Fibroblast of upper back skin (primary cell): ENCODE data around the gene NCK2.

ENCODE experiments used
- DNase-seq: peaks from one replicate; pipeline ENCODE4 v3.0.0-alpha.2; 2013

NCK2 gene

GRCh38 chr2:105736145-105736544 lies 8.6 kb upstream of the NCK2 start:
- no peak for DNase-seq

GRCh38 chr2:105737980-105738657 lies 6.6 kb upstream of the NCK2 start:
- DNase-seq = no peak

DNA sequence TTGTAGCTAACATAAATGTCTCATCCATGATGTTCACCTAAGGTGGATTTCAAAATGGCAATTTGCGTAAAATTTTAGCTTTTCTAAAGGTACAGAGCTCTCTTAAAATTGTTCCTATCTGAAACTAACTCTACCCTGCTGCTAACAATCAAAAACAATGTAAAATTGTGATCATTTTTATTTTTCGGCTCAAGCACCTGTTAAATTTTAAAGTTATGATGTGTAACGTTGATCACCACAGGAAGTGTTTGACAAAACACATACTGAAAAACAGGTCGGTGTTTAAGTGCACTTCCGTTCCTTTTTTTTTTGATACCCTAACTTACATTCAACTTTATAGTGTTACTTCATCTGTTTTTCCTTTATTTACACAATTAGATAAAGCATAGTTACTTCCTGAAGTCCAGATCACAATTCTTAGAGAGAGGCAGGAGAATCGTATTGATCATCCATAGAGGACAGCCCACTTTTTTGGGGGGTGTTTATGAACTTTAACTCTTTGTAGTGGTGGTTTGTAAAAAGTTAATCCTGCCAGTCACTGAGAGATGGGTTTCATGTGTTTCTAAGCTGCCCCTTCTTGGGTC lies 6.0 kb upstream of the NCK2 start:
- DNase-seq = no peak

DNA sequence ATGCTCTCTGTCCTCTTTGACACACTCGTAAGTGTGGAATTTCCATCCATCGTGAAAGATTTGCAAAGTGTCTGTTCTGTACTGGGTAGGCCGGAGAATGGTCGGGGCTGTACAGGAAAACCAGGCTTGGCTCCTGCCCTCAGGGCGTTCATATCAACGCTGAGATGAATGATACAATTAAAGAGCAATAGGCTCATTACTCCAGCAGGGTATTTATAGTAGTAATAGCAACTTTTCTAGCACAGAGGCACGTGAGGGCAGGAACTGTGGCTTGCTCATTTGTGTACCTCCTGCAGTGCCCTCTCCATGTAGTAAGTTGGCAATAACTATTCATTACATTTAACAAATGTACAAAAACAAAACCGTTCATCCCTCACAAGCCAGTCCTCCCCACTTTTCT lies 5.3 kb upstream of the NCK2 start:
- DNase-seq = no peak

- DNase-seq = no peak
These were observed 4.7 kb upstream of the NCK2 start for GRCh38 chr2:105739944-105740530.

DNA sequence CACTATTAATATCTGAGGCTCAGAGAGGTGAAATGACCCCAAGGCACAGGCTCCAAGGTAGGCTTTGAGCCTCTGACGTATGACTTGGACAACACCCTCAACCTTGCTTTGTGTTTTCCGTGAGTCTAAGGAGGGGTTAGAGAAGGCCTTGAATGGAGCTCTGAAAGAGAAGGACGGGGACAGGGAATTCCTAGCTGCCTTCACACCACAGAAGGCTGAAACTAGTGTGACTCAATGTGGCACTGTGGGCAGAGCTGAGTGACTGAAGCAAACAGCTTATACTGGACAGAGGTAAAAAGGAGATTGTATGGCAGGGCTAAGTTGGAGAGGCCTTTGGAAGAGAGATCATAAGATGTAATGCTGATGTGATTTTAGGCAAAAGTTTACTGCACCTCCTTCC lies 3.5 kb upstream of the NCK2 start:
- no peak for DNase-seq

GRCh38 chr2:105741617-105742016 lies 3.1 kb upstream of the NCK2 start:
- no peak for DNase-seq

DNA sequence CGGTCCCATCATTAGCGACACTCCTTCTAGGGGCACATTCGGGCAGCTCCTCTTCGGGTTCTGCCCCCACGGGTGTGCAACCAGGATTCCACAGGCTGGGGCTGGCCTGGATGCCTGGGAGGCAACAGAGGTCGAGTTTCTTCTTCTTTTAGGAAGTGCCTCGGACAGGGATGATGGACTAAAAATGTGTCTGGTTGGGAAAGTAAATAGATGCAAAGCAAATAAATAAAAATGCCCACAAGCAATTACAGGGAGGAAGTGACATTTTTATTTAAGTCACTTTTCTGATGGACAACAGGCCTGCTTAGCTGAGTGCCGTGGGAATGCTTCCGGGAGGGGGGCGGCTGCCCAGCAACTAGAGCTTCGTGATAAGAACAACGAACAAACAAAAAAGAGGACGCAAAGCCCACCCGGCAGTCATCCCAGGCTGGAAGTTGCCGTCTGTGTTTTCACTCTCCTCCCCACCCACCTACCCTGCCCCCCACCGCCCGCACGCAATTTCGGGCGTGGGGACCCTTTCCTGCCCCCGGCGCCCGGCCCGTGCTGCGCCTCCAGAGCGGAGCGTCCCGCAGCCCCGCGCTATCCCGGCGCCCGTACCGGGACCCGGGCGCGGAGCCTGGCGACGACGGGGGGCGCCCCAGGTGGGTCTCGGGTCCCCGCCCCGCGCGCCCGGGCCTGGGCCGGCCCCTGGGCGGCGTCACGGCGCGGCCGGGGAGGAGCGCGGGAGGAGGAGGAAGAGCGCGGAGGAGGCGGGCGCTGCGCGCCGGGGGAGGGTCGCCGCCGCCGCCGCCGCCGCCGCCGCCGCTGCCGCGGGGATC lies 412 bp upstream of the NCK2 start:
- peak; percentile 61 for DNase-seq

GRCh38 chr2:105746177-105747080 lies 1.7 kb downstream of the NCK2 start:
- DNase-seq = no peak

- DNase-seq = no peak
These were observed 2.7 kb downstream of the NCK2 start for GRCh38 chr2:105747254-105747894.

DNA sequence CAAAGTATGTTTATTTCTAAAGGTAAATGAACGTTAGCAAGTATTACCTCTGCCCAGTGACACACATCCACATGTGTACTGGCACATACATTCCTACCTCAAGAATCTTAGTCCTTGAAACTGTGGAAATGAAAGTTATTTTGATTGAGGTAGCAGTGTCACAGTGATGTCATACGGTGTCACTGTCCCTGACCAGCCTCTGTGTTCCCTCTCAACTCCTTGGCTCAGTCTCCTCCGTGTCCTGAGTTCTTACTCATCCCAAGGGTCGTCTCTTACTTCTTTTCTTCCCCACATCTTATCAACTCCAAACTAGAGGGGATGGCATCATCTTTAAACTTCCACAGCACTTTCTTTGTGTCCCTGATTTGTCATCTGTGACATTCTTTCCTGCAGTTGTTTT lies 3.3 kb downstream of the NCK2 start:
- DNase-seq = no peak

- DNase-seq = no peak
These were observed 3.9 kb downstream of the NCK2 start for GRCh38 chr2:105748566-105748965.

DNA sequence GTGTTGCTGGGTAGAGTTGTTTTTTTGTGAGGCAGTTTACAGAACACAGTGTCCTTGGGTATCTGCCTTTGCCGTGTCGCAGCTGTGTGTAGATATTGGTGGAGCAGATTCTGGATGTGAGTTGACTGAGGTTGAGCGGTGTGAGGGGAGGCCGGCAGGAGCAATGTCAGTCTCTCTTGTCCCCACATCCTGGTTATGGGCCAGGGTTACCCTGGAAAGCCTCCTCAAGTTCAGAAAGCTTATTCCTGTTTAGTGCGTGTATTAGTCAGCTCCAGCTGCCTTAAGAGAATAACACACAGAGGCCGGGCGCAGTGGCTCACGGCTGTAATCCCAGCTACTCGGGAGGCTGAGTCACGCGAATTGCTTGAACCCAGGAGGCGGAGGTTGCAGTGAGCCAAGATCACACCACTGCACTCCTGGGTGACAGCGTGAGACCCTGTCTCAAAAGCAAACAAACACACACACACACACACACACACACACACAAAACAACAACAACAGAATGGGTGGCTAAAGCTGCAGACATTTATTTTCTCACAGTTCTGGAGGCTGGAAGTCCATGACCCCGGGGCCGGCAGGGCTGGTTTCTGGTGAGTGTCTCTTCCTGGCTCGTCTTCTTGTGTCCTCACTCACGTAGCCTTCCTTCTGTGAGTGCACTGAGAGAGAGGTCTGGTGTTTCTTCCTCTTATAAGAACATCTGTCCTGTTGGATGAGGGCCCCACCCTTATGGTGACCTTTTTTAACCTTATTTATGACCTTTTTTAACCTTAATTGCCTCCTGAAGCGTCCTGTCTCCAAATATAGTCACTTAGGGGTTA lies 5.1 kb downstream of the NCK2 start:
- DNase-seq = no peak

- DNase-seq = no peak
These were observed 6.0 kb downstream of the NCK2 start for GRCh38 chr2:105750735-105751134.

- DNase-seq = no peak
These were observed 6.6 kb downstream of the NCK2 start for GRCh38 chr2:105751272-105751671.

DNA sequence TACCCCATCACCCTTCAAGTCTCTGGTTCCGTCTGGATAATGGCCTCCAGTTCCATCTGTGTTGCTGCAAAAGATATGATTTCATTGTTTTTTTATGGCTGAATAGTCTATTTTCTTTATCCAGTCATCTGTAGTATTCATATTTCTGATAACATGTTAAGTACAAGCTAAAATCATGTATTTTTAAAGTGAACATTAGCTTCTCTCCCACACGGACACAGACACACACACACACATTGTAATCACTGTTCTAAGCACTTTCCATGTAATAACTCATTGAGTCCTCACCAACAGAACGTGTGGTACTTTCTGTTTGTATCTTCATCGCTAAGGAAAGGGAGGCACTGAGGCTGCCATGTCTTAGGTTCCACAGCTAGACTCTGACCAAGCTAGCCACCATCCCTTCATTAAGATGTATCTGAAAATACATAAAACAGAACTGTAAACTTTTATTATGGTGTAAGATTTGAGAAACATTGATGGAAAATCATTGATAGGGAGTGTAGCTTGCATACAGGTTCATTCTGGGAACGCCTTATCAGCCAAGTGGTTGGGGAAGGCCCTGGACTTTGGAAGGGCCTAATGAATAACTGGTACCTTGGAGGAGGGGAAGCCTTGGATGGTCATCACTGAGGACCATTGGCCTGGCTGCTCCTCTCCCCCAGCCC lies 8.1 kb downstream of the NCK2 start:
- no peak for DNase-seq

- no peak for DNase-seq
These were observed 8.7 kb downstream of the NCK2 start for GRCh38 chr2:105753380-105753779.

GRCh38 chr2:105754011-105754410 lies 9.3 kb downstream of the NCK2 start:
- no peak for DNase-seq

- DNase-seq = no peak
These were observed 10.3 kb downstream of the NCK2 start for GRCh38 chr2:105754994-105755393.

GRCh38 chr2:105755895-105756294 lies 11.2 kb downstream of the NCK2 start:
- DNase-seq = no peak

DNA sequence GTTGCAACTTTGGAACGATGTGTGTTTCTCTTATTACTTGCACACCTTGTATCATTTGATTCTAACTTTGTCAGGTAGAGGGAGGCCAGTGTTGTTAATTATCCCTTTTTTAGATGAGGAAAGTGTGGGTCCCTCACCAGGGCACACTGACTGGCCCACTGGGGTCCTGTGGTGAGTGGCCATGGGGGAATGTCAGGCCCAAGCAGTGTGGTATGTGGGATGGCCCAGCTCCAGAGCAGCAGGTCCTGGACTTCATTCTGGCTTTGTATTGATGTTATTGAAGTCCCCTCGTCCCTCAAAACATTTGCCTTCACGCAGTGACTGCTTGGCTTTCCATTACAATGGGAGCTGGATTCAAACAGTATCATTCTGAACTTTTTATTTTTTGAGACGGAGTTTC lies 11.7 kb downstream of the NCK2 start:
- no peak for DNase-seq
